K562 (cell line): ENCODE data around the gene ING4. TPM values are rescaled to one million over a fixed set of nuclear protein-coding genes. Genes with fewer than 3 reads are reported as not detected.

Experiments used
- DDX20 ChIP-seq: fragments of 450-650 bp; IDR thresholded peaks from 2 replicates; pipeline ENCODE4 v1.6.1; 2016; ENCODE audit warnings: missing genetic modification characterization, low read depth, mild to moderate bottlenecking, missing compliant biosample characterization, moderate library complexity
- FOXK2 ChIP-seq, 2 experiments: fragments of 450-650 bp; IDR thresholded peaks in 1 of 2; conservative IDR thresholded peaks in 1 of 2; 2 replicates each; pipeline ENCODE4 v1.6.1; 2016; ENCODE audit warnings: low read depth in 2 of 2, mild to moderate bottlenecking in 1 of 2
- GTF2F1 ChIP-seq: IDR thresholded peaks from 2 replicates; pipeline ENCODE4 v1.6.1; 2011; ENCODE audit warnings: low read depth, low read length, improper control_type of control experiment
- KDM5B ChIP-seq: fragments of 200-600 bp; sonication (generic); IDR thresholded peaks from 2 replicates; pipeline ENCODE4 v1.6.1; 2012; ENCODE audit warnings: low read depth, mild to moderate bottlenecking, moderate library complexity, low read length, control low read depth, inconsistent platforms; ENCODE audit not compliant: insufficient replicate concordance
- KLF1 ChIP-seq: fragments of 450-650 bp; IDR thresholded peaks from 2 replicates; pipeline ENCODE4 v1.6.1; 2016; ENCODE audit warnings: missing genetic modification characterization, missing compliant biosample characterization
- NFE2L1 ChIP-seq: fragments of 450-650 bp; IDR thresholded peaks from 2 replicates; pipeline ENCODE4 v1.6.1; 2016; ENCODE audit warnings: missing genetic modification characterization, low read depth, mild to moderate bottlenecking, missing compliant biosample characterization, moderate library complexity, borderline replicate concordance
- PTBP1 ChIP-seq: fragments of 200-400 bp; formaldehyde crosslinking; IDR thresholded peaks from 2 replicates; pipeline ENCODE4 v1.6.1; 2017; ENCODE audit warnings: low read depth, low read length
- SMARCE1 ChIP-seq: fragments of 450-650 bp; IDR thresholded peaks from 2 replicates; pipeline ENCODE4 v1.7.1; 2016; ENCODE audit warnings: mild to moderate bottlenecking
- TCF3 ChIP-seq: sonication (generic); formaldehyde crosslinking; IDR thresholded peaks from 2 replicates; pipeline ENCODE4 v1.4.0; 2020; ENCODE audit warnings: mild to moderate bottlenecking, missing genetic modification reagents
- TFAM ChIP-seq: fragments of 250-450 bp; sonication (Bioruptor Pico); conservative IDR thresholded peaks from 2 replicates; pipeline ENCODE4 v1.5.0; 2021; ENCODE audit warnings: mild to moderate bottlenecking, moderate library complexity
- TRIM28 ChIP-seq: fragments of 450-650 bp; IDR thresholded peaks from 2 replicates; pipeline ENCODE4 v1.6.1; 2017
- WHSC1 ChIP-seq: IDR thresholded peaks from one replicate; pipeline ENCODE4 v1.6.1; 2012; ENCODE audit warnings: low read length, control low read depth, inconsistent platforms
- ZNF174 ChIP-seq: fragments of 250-450 bp; sonication (Bioruptor Pico); IDR thresholded peaks from 2 replicates; pipeline ENCODE4 v1.4.0; 2020; ENCODE audit warnings: mild to moderate bottlenecking
- ZNF583 ChIP-seq: fragments of 250-450 bp; sonication (Bioruptor Pico); IDR thresholded peaks from 2 replicates; pipeline ENCODE4 v1.4.0; 2020
- ZNF589 ChIP-seq: fragments of 200-800 bp; sonication (Bioruptor generic); IDR thresholded peaks from 2 replicates; pipeline ENCODE4 v1.6.1; 2016; ENCODE audit warnings: low read depth, missing genetic modification characterization, missing compliant biosample characterization
- ZNF695 ChIP-seq: fragments of 450-650 bp; formaldehyde crosslinking; IDR thresholded peaks from 2 replicates; pipeline ENCODE4 v1.4.0; 2020; ENCODE audit warnings: mild to moderate bottlenecking, moderate library complexity
- polyA plus RNA-seq, 8 experiments: library from polyadenylated mRNA; depleted of rRNA in 4 of 8; stranded (reverse) in 5 of 8; unstranded in 3 of 8; fragments of >200 nt; fragmentation: Nextera tagmentation in 2 of 8; fragmentation: Illumina TruSeq in 1 of 8; extraction: Ambion mirVana in 2 of 8; extraction: Trizol in 1 of 8; gene quantifications; 2 replicates each; pipeline versions ENCODE4 v1.2.1 to v1.2.3, GENCODE V29; 2011 to 2014; ENCODE audit warnings: inconsistent platforms in 1 of 8, missing spikeins in 1 of 8
- total RNA-seq, 7 experiments: library from RNA; depleted of rRNA in 6 of 7; stranded (reverse); fragments of >200 nt in 6 of 7; fragmentation: Illumina TruSeq in 2 of 7; extraction: Trizol in 2 of 7; gene quantifications; 2 replicates each; pipeline versions ENCODE4 v1.2.1 to v1.2.3, GENCODE V29; 2011 to 2021; ENCODE audit warnings: low replicate concordance in 1 of 7
- TF ChIP-seq, protein P1 (sequence below): fragments of 200-800 bp; sonication (Bioruptor generic); IDR thresholded peaks from 2 replicates; pipeline ENCODE4 v1.6.1; 2016; ENCODE audit warnings: missing genetic modification characterization, missing compliant biosample characterization
- TF ChIP-seq, protein P2 (sequence below), 2 experiments: fragments of 200-800 bp in 1 of 2; sonication (Bioruptor generic) in 1 of 2; sonication (generic) in 1 of 2; formaldehyde crosslinking in 1 of 2; IDR thresholded peaks in 1 of 2; conservative IDR thresholded peaks in 1 of 2; 2 replicates each; pipeline versions ENCODE4 v1.5.0 to v1.6.1; 2016 to 2020; ENCODE audit warnings: missing compliant biosample characterization in 1 of 2, missing genetic modification characterization in 1 of 2, missing genetic modification reagents in 1 of 2

ING4 gene
- total and polyA plus RNA-seq, 9 of the 15 experiments (the other 6 are each of a cell fraction or from before 2014, with no cell fraction given): 6.6 to 30.2 (median 15.7) TPM

DNA sequence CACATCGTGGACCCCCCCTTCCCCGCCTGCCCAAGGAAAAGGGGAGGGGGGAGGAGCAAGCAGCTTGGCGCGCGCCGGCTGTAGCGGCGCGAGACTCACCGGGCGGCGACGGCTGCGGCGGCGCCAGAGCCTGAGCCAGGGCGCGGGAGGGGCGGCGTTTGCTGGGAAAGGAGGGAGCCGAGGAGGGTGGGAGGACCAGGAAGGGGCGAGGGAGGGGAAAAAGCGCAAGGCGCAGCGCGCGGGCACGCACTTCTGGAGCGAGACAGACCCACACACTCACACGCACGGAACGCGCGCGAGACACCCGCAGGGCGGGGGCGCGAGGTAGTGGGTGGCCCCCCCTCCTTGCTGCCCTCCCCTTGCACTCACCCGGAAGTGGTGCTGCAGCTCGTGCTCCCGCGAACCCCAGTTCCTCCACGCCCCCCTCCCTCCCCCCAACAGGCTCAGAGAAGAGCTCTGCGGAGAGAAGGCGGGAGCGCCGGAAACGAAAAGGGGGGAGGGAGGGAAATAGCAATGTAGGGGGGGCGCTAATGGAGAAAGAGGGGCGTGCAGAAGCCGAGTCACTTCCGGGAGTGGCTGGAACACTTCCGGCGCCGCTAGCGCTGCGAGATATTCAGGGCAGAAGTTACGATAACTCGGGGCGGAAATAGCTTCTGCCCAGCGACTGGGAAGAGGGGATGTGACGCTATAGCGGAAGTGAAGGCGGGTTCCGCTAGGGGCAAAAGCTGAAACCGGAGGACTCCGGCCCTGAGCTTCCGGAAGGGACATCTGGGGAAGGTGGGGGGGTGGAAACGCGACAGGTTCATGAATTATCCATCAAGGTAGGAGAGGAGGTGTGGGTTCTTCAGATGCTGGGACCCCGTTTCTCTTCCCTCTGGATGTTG lies 26.3 kb upstream of the ING4 start, which contains the start of gene ZNF384 (continued):
- TF ChIP-seq, protein P1, sequence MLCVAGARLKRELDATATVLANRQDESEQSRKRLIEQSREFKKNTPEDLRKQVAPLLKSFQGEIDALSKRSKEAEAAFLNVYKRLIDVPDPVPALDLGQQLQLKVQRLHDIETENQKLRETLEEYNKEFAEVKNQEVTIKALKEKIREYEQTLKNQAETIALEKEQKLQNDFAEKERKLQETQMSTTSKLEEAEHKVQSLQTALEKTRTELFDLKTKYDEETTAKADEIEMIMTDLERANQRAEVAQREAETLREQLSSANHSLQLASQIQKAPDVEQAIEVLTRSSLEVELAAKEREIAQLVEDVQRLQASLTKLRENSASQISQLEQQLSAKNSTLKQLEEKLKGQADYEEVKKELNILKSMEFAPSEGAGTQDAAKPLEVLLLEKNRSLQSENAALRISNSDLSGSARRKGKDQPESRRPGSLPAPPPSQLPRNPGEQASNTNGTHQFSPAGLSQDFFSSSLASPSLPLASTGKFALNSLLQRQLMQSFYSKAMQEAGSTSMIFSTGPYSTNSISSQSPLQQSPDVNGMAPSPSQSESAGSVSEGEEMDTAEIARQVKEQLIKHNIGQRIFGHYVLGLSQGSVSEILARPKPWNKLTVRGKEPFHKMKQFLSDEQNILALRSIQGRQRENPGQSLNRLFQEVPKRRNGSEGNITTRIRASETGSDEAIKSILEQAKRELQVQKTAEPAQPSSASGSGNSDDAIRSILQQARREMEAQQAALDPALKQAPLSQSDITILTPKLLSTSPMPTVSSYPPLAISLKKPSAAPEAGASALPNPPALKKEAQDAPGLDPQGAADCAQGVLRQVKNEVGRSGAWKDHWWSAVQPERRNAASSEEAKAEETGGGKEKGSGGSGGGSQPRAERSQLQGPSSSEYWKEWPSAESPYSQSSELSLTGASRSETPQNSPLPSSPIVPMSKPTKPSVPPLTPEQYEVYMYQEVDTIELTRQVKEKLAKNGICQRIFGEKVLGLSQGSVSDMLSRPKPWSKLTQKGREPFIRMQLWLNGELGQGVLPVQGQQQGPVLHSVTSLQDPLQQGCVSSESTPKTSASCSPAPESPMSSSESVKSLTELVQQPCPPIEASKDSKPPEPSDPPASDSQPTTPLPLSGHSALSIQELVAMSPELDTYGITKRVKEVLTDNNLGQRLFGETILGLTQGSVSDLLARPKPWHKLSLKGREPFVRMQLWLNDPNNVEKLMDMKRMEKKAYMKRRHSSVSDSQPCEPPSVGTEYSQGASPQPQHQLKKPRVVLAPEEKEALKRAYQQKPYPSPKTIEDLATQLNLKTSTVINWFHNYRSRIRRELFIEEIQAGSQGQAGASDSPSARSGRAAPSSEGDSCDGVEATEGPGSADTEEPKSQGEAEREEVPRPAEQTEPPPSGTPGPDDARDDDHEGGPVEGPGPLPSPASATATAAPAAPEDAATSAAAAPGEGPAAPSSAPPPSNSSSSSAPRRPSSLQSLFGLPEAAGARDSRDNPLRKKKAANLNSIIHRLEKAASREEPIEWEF (CRISPR knock-in tag): no peak
- no peak for TF ChIP-seq KLF1 (tag)
- TF ChIP-seq TCF3: no peak; the same call in 1 of the 2 replicates
- TF ChIP-seq DDX20 (tag): no peak
- peak; percentile 62; the same call in 1 of the 2 replicates for TF ChIP-seq ZNF589
- no peak for TF ChIP-seq NFE2L1 (tag)
- no peak for TF ChIP-seq KDM5B
- TF ChIP-seq TFAM (CRISPR knock-in tag): no peak
- TF ChIP-seq WHSC1: no peak
- peak; percentile 68 to 70 for TF ChIP-seq FOXK2 (conservative IDR thresholded peaks at IDR 0.05 in 1 of 2, IDR thresholded peaks at IDR 0.05 in 1 of 2; ENCODE audit: low read depth in 2 of 2)
- no peak for TF ChIP-seq ZNF174 (CRISPR knock-in tag)
- no peak for TF ChIP-seq ZNF583 (CRISPR knock-in tag)
- TF ChIP-seq TRIM28: no peak
- TF ChIP-seq GTF2F1: no peak
- no peak for TF ChIP-seq PTBP1
- no peak for TF ChIP-seq ZNF695 (CRISPR knock-in tag)
- no peak for TF ChIP-seq SMARCE1
- TF ChIP-seq, protein P2, sequence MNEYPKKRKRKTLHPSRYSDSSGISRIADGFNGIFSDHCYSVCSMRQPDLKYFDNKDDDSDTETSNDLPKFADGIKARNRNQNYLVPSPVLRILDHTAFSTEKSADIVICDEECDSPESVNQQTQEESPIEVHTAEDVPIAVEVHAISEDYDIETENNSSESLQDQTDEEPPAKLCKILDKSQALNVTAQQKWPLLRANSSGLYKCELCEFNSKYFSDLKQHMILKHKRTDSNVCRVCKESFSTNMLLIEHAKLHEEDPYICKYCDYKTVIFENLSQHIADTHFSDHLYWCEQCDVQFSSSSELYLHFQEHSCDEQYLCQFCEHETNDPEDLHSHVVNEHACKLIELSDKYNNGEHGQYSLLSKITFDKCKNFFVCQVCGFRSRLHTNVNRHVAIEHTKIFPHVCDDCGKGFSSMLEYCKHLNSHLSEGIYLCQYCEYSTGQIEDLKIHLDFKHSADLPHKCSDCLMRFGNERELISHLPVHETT (CRISPR knock-in tag; conservative IDR thresholded peaks at IDR 0.05 in 1 of 2, IDR thresholded peaks at IDR 0.05 in 1 of 2): peak in 1 of 2 experiments; percentile 97; a peak in 2 of 4 replicates
